H9 (cell line): ENCODE data around the gene RNU6-1. TPM values are rescaled to one million over a fixed set of nuclear protein-coding genes. Genes with fewer than 3 reads are reported as not detected.

ENCODE experiments used
- DNase-seq: peaks from one replicate; pipeline ENCODE4 v3.0.0-alpha.2; 2017
- H2AFZ ChIP-seq: one replicate; pipeline ENCODE4 v1.6.1; 2013; ENCODE audit warnings: mild to moderate bottlenecking, low read length, control low read depth, moderate library complexity
- H2AK5ac ChIP-seq: 2 replicates; pipeline ENCODE4 v1.6.1; 2013; ENCODE audit warnings: low read length, control low read depth, mixed read lengths; ENCODE audit not compliant: insufficient read length
- H2BK120ac ChIP-seq: one replicate; pipeline ENCODE4 v1.6.1; 2013; ENCODE audit warnings: low read depth, mild to moderate bottlenecking, low read length, control low read depth, inconsistent platforms; ENCODE audit not compliant: poor library complexity, severe bottlenecking
- H2BK12ac ChIP-seq: 2 replicates; pipeline ENCODE4 v1.6.1; 2013; ENCODE audit warnings: low read length, control low read depth, mixed read lengths, low read depth; ENCODE audit not compliant: insufficient read length
- H2BK15ac ChIP-seq: 2 replicates; pipeline ENCODE4 v1.6.1; 2013; ENCODE audit warnings: low read depth, low read length, control low read depth
- H2BK20ac ChIP-seq: one replicate; pipeline ENCODE4 v1.6.1; 2013; ENCODE audit warnings: low read depth, mild to moderate bottlenecking, low read length, control low read depth, inconsistent platforms; ENCODE audit not compliant: poor library complexity, severe bottlenecking
- H2BK5ac ChIP-seq: 2 replicates; pipeline ENCODE4 v1.6.1; 2013; ENCODE audit warnings: low read length, control low read depth, mixed read lengths; ENCODE audit not compliant: insufficient read length
- H3K14ac ChIP-seq: 2 replicates; pipeline ENCODE4 v1.6.1; 2013; ENCODE audit warnings: low read length, control low read depth; ENCODE audit not compliant: insufficient read depth
- H3K18ac ChIP-seq: 2 replicates; pipeline ENCODE4 v1.6.1; 2013; ENCODE audit warnings: low read depth, mild to moderate bottlenecking, mixed read lengths, low read length, control low read depth; ENCODE audit not compliant: insufficient read length
- H3K23ac ChIP-seq: 2 replicates; pipeline ENCODE4 v1.6.1; 2013; ENCODE audit warnings: low read length, control low read depth, mixed read lengths, low read depth; ENCODE audit not compliant: insufficient read length
- H3K23me2 ChIP-seq: 2 replicates; pipeline ENCODE4 v1.6.1; 2013; ENCODE audit warnings: low read depth, mild to moderate bottlenecking, mixed read lengths, low read length, control low read depth; ENCODE audit not compliant: insufficient read length, poor library complexity, severe bottlenecking
- H3K27ac ChIP-seq: 2 replicates; pipeline ENCODE4 v1.5.1; 2013; ENCODE audit warnings: low read length, control low read depth, mixed read lengths, low read depth; ENCODE audit not compliant: insufficient read length
- H3K27me3 ChIP-seq: 2 replicates; pipeline ENCODE4 v1.6.1; 2013; ENCODE audit warnings: low read length, control low read depth, inconsistent platforms; ENCODE audit not compliant: insufficient read depth
- H3K4ac ChIP-seq: 2 replicates; pipeline ENCODE4 v1.6.1; 2013; ENCODE audit warnings: low read depth, mild to moderate bottlenecking, control low read depth, inconsistent platforms, low read length, moderate library complexity
- H3K4me1 ChIP-seq: 2 replicates; pipeline ENCODE4 v1.6.1; 2013; ENCODE audit warnings: low read length, control low read depth, inconsistent platforms; ENCODE audit not compliant: insufficient read depth
- H3K4me2 ChIP-seq: 2 replicates; pipeline ENCODE4 v1.6.1; 2013; ENCODE audit warnings: low read length, control low read depth, mixed read lengths; ENCODE audit not compliant: insufficient read length, insufficient read depth
- H3K56ac ChIP-seq: 2 replicates; pipeline ENCODE4 v1.6.1; 2013; ENCODE audit warnings: low read depth, mild to moderate bottlenecking, mixed read lengths, low read length, control low read depth; ENCODE audit not compliant: insufficient read length
- H3K79me1 ChIP-seq: 2 replicates; pipeline ENCODE4 v1.6.1; 2013; ENCODE audit warnings: low read depth, mild to moderate bottlenecking, moderate library complexity, low read length, control low read depth, inconsistent platforms; ENCODE audit not compliant: insufficient read depth, poor library complexity, severe bottlenecking
- H3K79me2 ChIP-seq: 2 replicates; pipeline ENCODE4 v1.6.1; 2013; ENCODE audit warnings: low read length, control low read depth, inconsistent platforms; ENCODE audit not compliant: insufficient read depth
- H3K9ac ChIP-seq: 2 replicates; pipeline ENCODE4 v1.6.1; 2013; ENCODE audit warnings: low read length, control low read depth, mixed read lengths; ENCODE audit not compliant: insufficient read length; ENCODE audit errors: extremely low read depth
- H3K9me3 ChIP-seq: one replicate; pipeline ENCODE4 v1.6.1; 2013; ENCODE audit warnings: low read depth, low read length, inconsistent platforms; ENCODE audit not compliant: control insufficient read depth
- H3T11ph ChIP-seq: one replicate; pipeline ENCODE4 v1.6.1; 2013; ENCODE audit warnings: mild to moderate bottlenecking, low read length, control low read depth, inconsistent platforms
- H4K20me1 ChIP-seq: one replicate; pipeline ENCODE4 v1.6.1; 2013; ENCODE audit not compliant: control insufficient read depth, insufficient read length, insufficient read depth
- H4K5ac ChIP-seq: 2 replicates; pipeline ENCODE4 v1.6.1; 2013; ENCODE audit warnings: low read depth, mild to moderate bottlenecking, mixed read lengths, low read length, control low read depth; ENCODE audit not compliant: insufficient read length
- H4K8ac ChIP-seq: replicated peaks from 2 replicates; pipeline ENCODE4 v1.6.1; 2013; ENCODE audit warnings: low read length, control low read depth, mixed read lengths, low read depth; ENCODE audit not compliant: insufficient read length
- H4K91ac ChIP-seq: 2 replicates; pipeline ENCODE4 v1.6.1; 2013; ENCODE audit warnings: low read depth, mild to moderate bottlenecking, moderate library complexity, mixed read lengths, low read length, control low read depth; ENCODE audit not compliant: insufficient read length
- H3K27ac Mint-ChIP-seq, 3 experiments: 2 replicates in 2 of 3; 3 replicates in 1 of 3; pipeline ENCODE4 v1.8.0; 2020 to 2021; ENCODE audit warnings: mixed read lengths in 3 of 3, mild to moderate bottlenecking in 1 of 3, moderate library complexity in 1 of 3
- H3K27me3 Mint-ChIP-seq: 2 replicates; pipeline ENCODE4 v1.8.0; 2021; ENCODE audit warnings: low read depth, mild to moderate bottlenecking, moderate library complexity, mixed read lengths
- H3K36me3 Mint-ChIP-seq, 3 experiments: 2 replicates in 2 of 3; 3 replicates in 1 of 3; pipeline ENCODE4 v1.8.0; 2020 to 2021; ENCODE audit warnings: low read depth in 3 of 3, mixed read lengths in 3 of 3; ENCODE audit not compliant: insufficient read depth in 1 of 3
- H3K4me1 Mint-ChIP-seq, 2 experiments: 2 replicates each; pipeline ENCODE4 v1.8.0; 2020; ENCODE audit warnings: mixed read lengths in 2 of 2
- H3K4me3 Mint-ChIP-seq, 2 experiments: 2 replicates in 1 of 2; 3 replicates in 1 of 2; pipeline ENCODE4 v1.8.0; 2020 to 2021; ENCODE audit warnings: mild to moderate bottlenecking in 2 of 2, mixed read lengths in 2 of 2, moderate library complexity in 1 of 2
- H3K9me3 Mint-ChIP-seq, 2 experiments: 2 replicates in 1 of 2; 3 replicates in 1 of 2; pipeline ENCODE4 v1.8.0; 2020; ENCODE audit warnings: mild to moderate bottlenecking in 2 of 2, mixed read lengths in 2 of 2, moderate library complexity in 1 of 2
- WGBS: extraction: QIAGEN DNeasy Blood & Tissue Kit; methylation state at CpG from one replicate; pipeline ENCODE4 v1.1.7; 2013; ENCODE audit warnings: missing lambda C conversion rate, low lambda C conversion rate, mixed read lengths; ENCODE audit not compliant: insufficient read length; ENCODE audit errors: extremely low coverage; 5-methylcytosine and 5-hydroxymethylcytosine counted together
- total RNA-seq: library from RNA; stranded (reverse); gene quantifications from 2 replicates; pipeline ENCODE4 v1.2.1, GENCODE V29; 2021
- TF ChIP-seq, protein P1 (sequence below): fragments of 200-600 bp; sonication (generic); conservative IDR thresholded peaks from 3 replicates; pipeline ENCODE4 v1.8.0; 2021; ENCODE audit warnings: antibody characterized with exemption, mild to moderate bottlenecking

RNU6-1 gene
- total RNA-seq, 1 experiment from 2014 or later: not detected

DNA sequence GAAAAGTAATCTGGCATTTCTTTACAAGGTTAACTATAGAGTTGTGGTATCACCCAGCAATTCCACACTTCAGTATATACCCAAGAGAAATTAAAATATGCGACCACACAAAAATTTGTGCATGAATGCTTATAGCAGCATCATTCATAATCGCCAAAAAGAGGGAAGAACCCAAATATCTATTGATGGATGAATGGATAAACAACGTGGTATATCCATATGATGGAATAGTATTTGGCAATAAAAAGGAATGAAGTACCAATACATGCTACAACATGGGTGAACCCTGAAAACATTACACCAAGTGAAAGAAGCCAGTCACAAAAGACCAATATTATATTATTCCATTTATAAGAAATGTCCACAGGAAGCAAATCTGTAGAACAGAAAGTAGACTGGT lies 23.2 kb downstream of the RNU6-1 start:
- Histone ChIP-seq H3K79me1 (no peaks in the 10 kb centered on the region), H3K27me3 (peaks cover 35% of the 10 kb centered on the region), H3K23ac (no peak overlapping the region), H4K91ac (no peak overlapping the region), H3K4me2 (no peak overlapping the region), H3K4me1 (no peaks in the 10 kb centered on the region), H2BK5ac (no peak overlapping the region), H2BK20ac (no peak overlapping the region), H3K9ac (no peak overlapping the region), H2AFZ (no peak overlapping the region), H2AK5ac (no peak overlapping the region), H2BK120ac (no peak overlapping the region), H3K9me3 (no peaks in the 10 kb centered on the region), H4K5ac (no peak overlapping the region), H2BK12ac (no peak overlapping the region), H2BK15ac (no peak overlapping the region), H3K79me2 (no peaks in the 10 kb centered on the region), H4K8ac (no peak overlapping the region), H4K20me1 (peaks cover 3% of the 10 kb centered on the region), H3T11ph (no peak overlapping the region), H3K27ac (no peak overlapping the region), H3K18ac (no peak overlapping the region), H3K4ac (no peak overlapping the region), H3K14ac (no peak overlapping the region), H3K56ac (no peak overlapping the region), H3K23me2 (no peaks in the 10 kb centered on the region)
- Mint-ChIP-seq H3K27ac (no peak overlapping the region), H3K36me3 (peaks cover 0 to 2% (median 0%) of the 10 kb centered on the region in 3 experiments; a peak in 2 of 7 replicates), H3K9me3 (peaks cover 0 to 2% of the 10 kb centered on the region in 2 experiments; a peak in 3 of 5 replicates), H3K27me3 (peaks cover 65% of the 10 kb centered on the region), H3K4me3 (no peak overlapping the region), H3K4me1 (peaks cover 14 to 36% of the 10 kb centered on the region in 2 experiments)
- WGBS: no CpG with 5 or more reads among the region's 3 CpGs
- DNase-seq: no peak
- TF ChIP-seq, protein P1, sequence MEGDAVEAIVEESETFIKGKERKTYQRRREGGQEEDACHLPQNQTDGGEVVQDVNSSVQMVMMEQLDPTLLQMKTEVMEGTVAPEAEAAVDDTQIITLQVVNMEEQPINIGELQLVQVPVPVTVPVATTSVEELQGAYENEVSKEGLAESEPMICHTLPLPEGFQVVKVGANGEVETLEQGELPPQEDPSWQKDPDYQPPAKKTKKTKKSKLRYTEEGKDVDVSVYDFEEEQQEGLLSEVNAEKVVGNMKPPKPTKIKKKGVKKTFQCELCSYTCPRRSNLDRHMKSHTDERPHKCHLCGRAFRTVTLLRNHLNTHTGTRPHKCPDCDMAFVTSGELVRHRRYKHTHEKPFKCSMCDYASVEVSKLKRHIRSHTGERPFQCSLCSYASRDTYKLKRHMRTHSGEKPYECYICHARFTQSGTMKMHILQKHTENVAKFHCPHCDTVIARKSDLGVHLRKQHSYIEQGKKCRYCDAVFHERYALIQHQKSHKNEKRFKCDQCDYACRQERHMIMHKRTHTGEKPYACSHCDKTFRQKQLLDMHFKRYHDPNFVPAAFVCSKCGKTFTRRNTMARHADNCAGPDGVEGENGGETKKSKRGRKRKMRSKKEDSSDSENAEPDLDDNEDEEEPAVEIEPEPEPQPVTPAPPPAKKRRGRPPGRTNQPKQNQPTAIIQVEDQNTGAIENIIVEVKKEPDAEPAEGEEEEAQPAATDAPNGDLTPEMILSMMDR: no peak
